HPDE6-E6E7 (cell line): ENCODE measurements around the gene ARHGAP1.
"Not testable (repeated sequence)": the region's sequence is repeated elsewhere in the genome, so short reads cannot be mapped to it uniquely, and the experiment has no call there.

Source experiments
- DNase-seq: peaks from one replicate; pipeline ENCODE4 v3.0.0; 2011; ENCODE audit warnings: missing footprints; ENCODE audit errors: extremely low spot score

Gene ARHGAP1

GRCh38 chr11:46673713-46674462 is 26.5 kb downstream of the ARHGAP1 start:
- DNase-seq = no peak

GRCh38 chr11:46672381-46672839 is 28.0 kb downstream of the ARHGAP1 start:
- no peak for DNase-seq

GRCh38 chr11:46671958-46672315 is 28.5 kb downstream of the ARHGAP1 start:
- DNase-seq = no peak

GRCh38 chr11:46670521-46670920 is 29.9 kb downstream of the ARHGAP1 start:
- not testable (repeated sequence) for DNase-seq

GRCh38 chr11:46669711-46670139 is 30.7 kb downstream of the ARHGAP1 start:
- DNase-seq = no peak

- DNase-seq = no peak
These were observed 31.8 kb downstream of the ARHGAP1 start for GRCh38 chr11:46668480-46669085.

- no peak for DNase-seq
These were observed 33.4 kb downstream of the ARHGAP1 start for GRCh38 chr11:46667043-46667481.

- no peak for DNase-seq
These were observed 33.9 kb downstream of the ARHGAP1 start for GRCh38 chr11:46666516-46666915.

GRCh38 chr11:46665356-46665755 is 35.1 kb downstream of the ARHGAP1 start:
- DNase-seq = no peak

GRCh38 chr11:46664612-46665011 is 35.8 kb downstream of the ARHGAP1 start:
- DNase-seq = no peak

- no peak for DNase-seq
These were observed 37.0 kb downstream of the ARHGAP1 start for GRCh38 chr11:46663277-46663940.

GRCh38 chr11:46662366-46662765 is 38.1 kb downstream of the ARHGAP1 start:
- DNase-seq = no peak

GRCh38 chr11:46661836-46662235 is 38.6 kb downstream of the ARHGAP1 start:
- DNase-seq = no peak

- no peak for DNase-seq
These were observed 40.5 kb downstream of the ARHGAP1 start for GRCh38 chr11:46659908-46660307.

- no peak for DNase-seq
These were observed 42.2 kb downstream of the ARHGAP1 start for GRCh38 chr11:46658259-46658658.

- no peak for DNase-seq
These were observed 43.2 kb downstream of the ARHGAP1 start for GRCh38 chr11:46657186-46657585.

GRCh38 chr11:46655631-46656030 is 44.8 kb downstream of the ARHGAP1 start:
- no peak for DNase-seq

GRCh38 chr11:46649180-46649738 is 51.2 kb downstream of the ARHGAP1 start:
- peak; percentile 41 for DNase-seq

GRCh38 chr11:46643986-46644385 is 56.4 kb downstream of the ARHGAP1 start:
- no peak for DNase-seq

GRCh38 chr11:46643531-46643930 is 56.9 kb downstream of the ARHGAP1 start:
- DNase-seq = no peak

- no peak for DNase-seq
These were observed 57.6 kb downstream of the ARHGAP1 start for GRCh38 chr11:46642627-46643335.

GRCh38 chr11:46641639-46642038 is 58.8 kb downstream of the ARHGAP1 start:
- no peak for DNase-seq
